SU-DHL-6 (cell line): ENCODE measurements around the gene RGS3.

Experiments used
- H2AFZ ChIP-seq: fragments of 200-600 bp; sonication (generic); 2 replicates; pipeline ENCODE4 v1.6.1; 2014; ENCODE audit warnings: low read depth, mild to moderate bottlenecking, moderate library complexity, mixed read lengths, antibody characterized with exemption, low read length; ENCODE audit not compliant: severe bottlenecking
- H3F3A ChIP-seq: fragments of 200-600 bp; shearing (Covaris generic); 2 replicates; pipeline ENCODE4 v1.6.0; 2016; ENCODE audit warnings: antibody characterized with exemption, mild to moderate bottlenecking; ENCODE audit not compliant: insufficient read depth
- H3K27ac ChIP-seq: fragments of 200-600 bp; sonication (generic); 2 replicates; pipeline ENCODE4 v1.5.1; 2016; ENCODE audit warnings: low read depth, mild to moderate bottlenecking, low read length, moderate library complexity, mixed read lengths
- H3K27me3 ChIP-seq: fragments of 200-600 bp; sonication (generic), shearing (Covaris generic); 2 replicates; pipeline ENCODE4 v1.6.0; 2014; ENCODE audit warnings: mild to moderate bottlenecking, low read length
- H3K36me3 ChIP-seq: fragments of 200-600 bp; sonication (generic); 2 replicates; pipeline ENCODE4 v1.6.1; 2014; ENCODE audit warnings: mild to moderate bottlenecking, low read length, mixed read lengths
- H3K4me2 ChIP-seq: fragments of 300-600, 200-600 bp; shearing (Covaris generic), sonication (generic); 2 replicates; pipeline ENCODE4 v1.6.0; 2014; ENCODE audit warnings: low read length, low read depth, mild to moderate bottlenecking; ENCODE audit not compliant: poor library complexity, severe bottlenecking
- H3K4me3 ChIP-seq: fragments of 200-600 bp; sonication (generic); 2 replicates; pipeline ENCODE4 v1.5.1; 2014; ENCODE audit warnings: antibody characterized with exemption, low read length, mild to moderate bottlenecking, mixed read lengths; ENCODE audit not compliant: insufficient read depth, poor library complexity, severe bottlenecking
- H3K79me2 ChIP-seq: fragments of 200-600 bp; sonication (generic); 2 replicates; pipeline ENCODE4 v1.6.1; 2014; ENCODE audit warnings: mild to moderate bottlenecking, low read length, moderate library complexity; ENCODE audit not compliant: insufficient read depth
- H3K9ac ChIP-seq: fragments of 200-600 bp; sonication (generic); 2 replicates; pipeline ENCODE4 v1.7.0; 2014; ENCODE audit warnings: mild to moderate bottlenecking, low read length
- H3K9me2 ChIP-seq: fragments of 200-600 bp; sonication (generic); replicated peaks from 2 replicates; pipeline ENCODE4 v1.6.1; 2014; ENCODE audit warnings: low read length; ENCODE audit not compliant: insufficient read depth
- H3K9me3 ChIP-seq: fragments of 200-600 bp; sonication (generic); 2 replicates; pipeline ENCODE4 v1.6.1; 2014; ENCODE audit warnings: low read length, mixed read lengths; ENCODE audit not compliant: insufficient read depth
- H4K20me1 ChIP-seq: fragments of 200-600 bp; sonication (generic); 2 replicates; pipeline ENCODE4 v1.6.1; 2014; ENCODE audit warnings: low read depth, mild to moderate bottlenecking, antibody characterized with exemption, low read length, moderate library complexity, mixed read lengths
- CTCF ChIP-seq: fragments of 200-600 bp; sonication (generic); IDR thresholded peaks from one replicate; pipeline ENCODE4 v1.5.1; 2017; ENCODE audit warnings: antibody characterized with exemption, mild to moderate bottlenecking, low read length, moderate library complexity; ENCODE audit not compliant: insufficient read depth, poor library complexity, severe bottlenecking
- EZH2phosphoT487 ChIP-seq: fragments of 200-600 bp; sonication (generic), shearing (Covaris generic); conservative IDR thresholded peaks from 2 replicates; pipeline ENCODE4 v1.6.1; 2018; ENCODE audit warnings: mild to moderate bottlenecking, antibody characterized with exemption, low read length, moderate library complexity, mixed read lengths

The RGS3 gene

GRCh38 chr9:113474360-113475028, 11.0 kb downstream of the RGS3 start:
- Histone ChIP-seq H2AFZ (no peak overlapping the region), H3K36me3 (no peaks in the 10 kb centered on the region), H3K9me2 (no peaks in the 10 kb centered on the region), H3K4me2 (no peak overlapping the region), H3K79me2 (no peaks in the 10 kb centered on the region), H3F3A (no peaks in the 10 kb centered on the region), H3K9me3 (no peaks in the 10 kb centered on the region), H4K20me1 (no peaks in the 10 kb centered on the region), H3K4me3 (no peak overlapping the region), H3K27ac (no peak overlapping the region), H3K27me3 (no peaks in the 10 kb centered on the region), H3K9ac (no peak overlapping the region)
- no peak for TF ChIP-seq EZH2phosphoT487
- no peak for TF ChIP-seq CTCF

GRCh38 chr9:113475031-113475430, 11.5 kb downstream of the RGS3 start:
- Histone ChIP-seq H3K27me3 (no peaks in the 10 kb centered on the region), H3K79me2 (no peaks in the 10 kb centered on the region), H3K4me3 (no peak overlapping the region), H3K27ac (no peak overlapping the region), H3K9ac (no peak overlapping the region), H3K9me2 (no peaks in the 10 kb centered on the region), H2AFZ (no peak overlapping the region), H3K36me3 (no peaks in the 10 kb centered on the region), H3F3A (no peaks in the 10 kb centered on the region), H3K9me3 (no peaks in the 10 kb centered on the region), H3K4me2 (no peak overlapping the region), H4K20me1 (no peaks in the 10 kb centered on the region)
- TF ChIP-seq CTCF, result no peak
- no peak for TF ChIP-seq EZH2phosphoT487

DNA sequence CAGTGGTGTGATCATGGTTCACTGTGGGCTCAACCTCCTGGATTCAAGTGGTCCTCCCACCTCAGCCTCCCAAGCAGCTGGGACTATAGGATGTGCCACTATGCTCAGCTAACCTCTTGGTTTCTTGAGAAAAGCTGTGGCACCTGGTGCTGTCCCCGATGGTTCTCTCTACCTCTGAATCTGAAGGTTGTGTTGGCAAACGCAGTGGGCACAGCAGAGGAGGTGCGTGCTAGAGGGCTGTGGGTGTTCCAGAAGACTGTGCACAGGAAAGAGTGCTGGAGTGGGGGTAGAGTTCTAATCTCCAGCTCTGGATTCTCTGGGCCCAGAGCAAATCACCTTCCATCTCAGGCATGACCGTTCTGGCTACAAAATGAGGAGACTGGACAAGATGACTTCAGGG, 12.5 kb downstream of the RGS3 start:
- H3K9me2 ChIP-seq, result no peaks in the 10 kb centered on the region
- H3K9ac ChIP-seq, result no peak overlapping the region
- no peaks in the 10 kb centered on the region for H3K27me3 ChIP-seq
- H3K4me3 ChIP-seq, result no peak overlapping the region
- no peaks in the 10 kb centered on the region for H3F3A ChIP-seq
- H3K79me2 ChIP-seq, result no peaks in the 10 kb centered on the region
- TF ChIP-seq EZH2phosphoT487, result no peak
- no peak for TF ChIP-seq CTCF
- no peak overlapping the region for H2AFZ ChIP-seq
- H3K9me3 ChIP-seq, result no peaks in the 10 kb centered on the region
- H3K27ac ChIP-seq, result no peak overlapping the region
- H3K36me3 ChIP-seq, result no peaks in the 10 kb centered on the region
- H4K20me1 ChIP-seq, result no peaks in the 10 kb centered on the region
- no peak overlapping the region for H3K4me2 ChIP-seq
